B cell (primary cell): ENCODE data around the gene EXOSC9. TPM values are rescaled to one million over a fixed set of nuclear protein-coding genes. Genes with fewer than 3 reads are reported as not detected.

ENCODE experiments used
- ATAC-seq: fragments of 200-7000 bp; cut with Tn5 transposase; one replicate; pipeline ENCODE4 v1.10.0; 2021; ENCODE audit warnings: low read depth, mild to moderate bottlenecking, moderate number of reproducible peaks, moderate library complexity
- CTCF ChIA-PET: fragments of 350-600 bp; sonication (Branson Sonifier 250); formaldehyde crosslinking; loops from one replicate; lab custom pipeline; 2021; ENCODE audit warnings: antibody characterized with exemption, inconsistent platforms; lab: Charles Lee
- POLR2A ChIA-PET: fragments of 350-600 bp; sonication (Branson Sonifier 250); formaldehyde crosslinking; loops from one replicate; lab custom pipeline; 2021; ENCODE audit warnings: antibody characterized with exemption; lab: Charles Lee
- DNase-seq: peaks from one replicate; pipeline ENCODE4 v3.0.0; 2013
- H2AFZ ChIP-seq: 2 replicates; pipeline ENCODE4 v1.6.1; 2012; ENCODE audit warnings: mild to moderate bottlenecking, low read depth, low read length; ENCODE audit not compliant: insufficient read depth, poor library complexity, severe bottlenecking
- H3K27ac ChIP-seq, 2 donors: 1 replicate in 1 of 2; 2 replicates in 1 of 2; pipeline ENCODE4 v1.5.1; 2012 to 2013; ENCODE audit warnings: low read length in 2 of 2, mild to moderate bottlenecking in 2 of 2, moderate library complexity in 1 of 2
- H3K27me3 ChIP-seq, 4 experiments: fragments of 200-600 bp in 1 of 4; sonication (generic) in 1 of 4; replicated peaks in 1 of 4; 1 replicate in 2 of 4; 2 replicates in 2 of 4; pipeline versions ENCODE4 v1.6.1 to v1.7.0; 2013 to 2016; ENCODE audit warnings: low read length in 3 of 4, mild to moderate bottlenecking in 2 of 4, mixed read lengths in 1 of 4, moderate library complexity in 1 of 4; ENCODE audit not compliant: insufficient read depth in 4 of 4, control insufficient read depth in 3 of 4; ENCODE audit errors: control extremely low read depth in 1 of 4
- H3K36me3 ChIP-seq, 2 experiments: replicated peaks in 1 of 2; 1 replicate in 1 of 2; 2 replicates in 1 of 2; pipeline versions ENCODE4 v1.6.1 to v1.7.1; 2013; ENCODE audit warnings: low read length in 1 of 2; ENCODE audit not compliant: insufficient read depth in 2 of 2, control insufficient read depth in 1 of 2; ENCODE audit errors: control extremely low read depth in 1 of 2, extremely low read depth in 1 of 2
- H3K4me1 ChIP-seq, 2 donors: fragments of 200-600 bp in 1 of 2; sonication (generic) in 1 of 2; 1 replicate in 1 of 2; 2 replicates in 1 of 2; pipeline versions ENCODE4 v1.5.1 to v1.6.1; 2013 to 2017; ENCODE audit warnings: low read length in 2 of 2; ENCODE audit not compliant: control insufficient read depth in 2 of 2, insufficient read depth in 2 of 2
- H3K4me2 ChIP-seq: replicated peaks from 2 replicates; pipeline ENCODE3; 2012; ENCODE audit warnings: mild to moderate bottlenecking, low read depth, low read length; ENCODE audit not compliant: poor library complexity, severe bottlenecking
- H3K4me3 ChIP-seq, 5 experiments: fragments of 200-600 bp in 1 of 5; sonication (generic) in 1 of 5; 1 replicate in 3 of 5; 2 replicates in 2 of 5; pipeline versions ENCODE4 v1.5.1 to v1.7.0; 2011 to 2016; ENCODE audit warnings: low read length in 4 of 5, mild to moderate bottlenecking in 4 of 5, low read depth in 2 of 5, control low read depth in 1 of 5, moderate library complexity in 1 of 5; ENCODE audit not compliant: insufficient read depth in 1 of 5; ENCODE audit errors: control extremely low read depth in 1 of 5, extremely low read depth in 1 of 5
- H3K79me2 ChIP-seq: fragments of 200-600 bp; sonication (generic); one replicate; pipeline ENCODE4 v1.6.0; 2016; ENCODE audit warnings: low read length; ENCODE audit not compliant: control insufficient read depth, insufficient read depth
- H3K9ac ChIP-seq: fragments of 200-600 bp; sonication (generic); 2 replicates; pipeline ENCODE4 v1.6.1; 2017; ENCODE audit warnings: mild to moderate bottlenecking, low read length, moderate library complexity
- H3K9me3 ChIP-seq, 3 donors: one replicate each; pipeline versions ENCODE4 v1.6.1 to v1.7.1; 2013; ENCODE audit warnings: low read length in 2 of 3; ENCODE audit not compliant: control insufficient read depth in 2 of 3, insufficient read depth in 1 of 3; ENCODE audit errors: control extremely low read depth in 1 of 3
- H4K20me1 ChIP-seq: 2 replicates; pipeline ENCODE4 v1.6.0; 2012; ENCODE audit warnings: mild to moderate bottlenecking, low read length; ENCODE audit not compliant: insufficient read depth, control insufficient read depth, poor library complexity, severe bottlenecking
- H3K27ac Mint-ChIP-seq: one replicate; pipeline ENCODE4 v1.8.0; 2021; ENCODE audit warnings: mixed read lengths
- H3K27me3 Mint-ChIP-seq: one replicate; pipeline ENCODE4 v1.8.0; 2021; ENCODE audit warnings: mixed read lengths
- H3K4me1 Mint-ChIP-seq: one replicate; pipeline ENCODE4 v1.8.0; 2021; ENCODE audit warnings: mixed read lengths
- H3K4me3 Mint-ChIP-seq: one replicate; pipeline ENCODE4 v1.8.0; 2021; ENCODE audit warnings: mixed read lengths
- H3K9me3 Mint-ChIP-seq: one replicate; pipeline ENCODE4 v1.8.0; 2022; ENCODE audit warnings: mixed read lengths; ENCODE audit not compliant: insufficient read depth
- CTCF ChIP-seq: fragments of 200-600 bp; IDR thresholded peaks from one replicate; pipeline ENCODE4 v1.8.0; 2022; ENCODE audit warnings: antibody characterized with exemption, mild to moderate bottlenecking
- EZH2 ChIP-seq: IDR thresholded peaks from 2 replicates; pipeline ENCODE4 v1.6.1; 2012; ENCODE audit warnings: borderline replicate concordance, low read depth, mild to moderate bottlenecking, moderate library complexity, low read length; ENCODE audit not compliant: insufficient read depth, poor library complexity, severe bottlenecking
- WGBS: methylation state at CpG from one replicate; pipeline ENCODE4 v1.1.5; 2013; ENCODE audit warnings: missing lambda C conversion rate; ENCODE audit not compliant: insufficient coverage; 5-methylcytosine and 5-hydroxymethylcytosine counted together
- intact Hi-C: fragments of 100-400 bp; cut with micrococcal nuclease; formaldehyde crosslinking; loops from one replicate; pipeline ENCODE4 v1.10.0; 2022
- polyA plus RNA-seq: library from polyadenylated mRNA; depleted of rRNA; stranded (reverse); fragments of >200 nt; gene quantifications from 2 replicates; pipeline ENCODE4 v1.2.3, GENCODE V29; 2012
- total RNA-seq, 2 donors: library from RNA; stranded (reverse); fragments of 120-200 nt in 1 of 2; gene quantifications; 1 replicate in 1 of 2; 2 replicates in 1 of 2; pipeline versions ENCODE4 v1.2.3 to v1.2.4, GENCODE V29; 2013 to 2022

EXOSC9 gene
- total and polyA plus RNA-seq, 2 donors (not counting 1 experiment from before 2014, with no cell fraction given) = 27.5 to 35.5 TPM

- DNase-seq (no peak), ATAC-seq (no peak)
- H3K4me1 ChIP-seq = no peaks in the 10 kb centered on the region
- H3K27ac Mint-ChIP-seq = no peak overlapping the region
- WGBS = no CpG with 5 or more reads among the region's 1 CpG
- H3K4me2 ChIP-seq = no peak overlapping the region
- CTCF ChIA-PET = no interaction called here
- POLR2A ChIA-PET = no interaction called here
- no peaks in the 10 kb centered on the region for H4K20me1 ChIP-seq
- H3K27me3 Mint-ChIP-seq = peaks cover 39% of the 10 kb centered on the region
- no peaks in the 10 kb centered on the region for H3K9me3 ChIP-seq
- no peak overlapping the region for H2AFZ ChIP-seq
- H3K4me3 Mint-ChIP-seq = no peak overlapping the region
- H3K9ac ChIP-seq = no peak overlapping the region
- no peaks in the 10 kb centered on the region for H3K9me3 Mint-ChIP-seq
- peaks cover 0 to 13% (median 7%) of the 10 kb centered on the region in 4 experiments for H3K27me3 ChIP-seq
- H3K4me1 Mint-ChIP-seq = no peaks in the 10 kb centered on the region
- no peak for TF ChIP-seq CTCF
- TF ChIP-seq EZH2 = no peak
- no peaks in the 10 kb centered on the region for H3K36me3 ChIP-seq
- no peaks in the 10 kb centered on the region for H3K79me2 ChIP-seq
- intact Hi-C loops = no loop called here
- no peak overlapping the region for H3K27ac ChIP-seq
- H3K4me3 ChIP-seq = no peak overlapping the region
Measured at GRCh38 chr4:121771869-121772268, 29.3 kb upstream of the EXOSC9 start.

- H3K27ac Mint-ChIP-seq = no peak overlapping the region
- peaks cover 29% of the 10 kb centered on the region for H3K27me3 Mint-ChIP-seq
- ChIA-PET POLR2A (no interaction called here), CTCF (no interaction called here)
- no peaks in the 10 kb centered on the region for H3K9me3 Mint-ChIP-seq
- H3K27me3 ChIP-seq = peaks cover 0 to 13% (median 5%) of the 10 kb centered on the region in 4 experiments
- TF ChIP-seq EZH2 (no peak), CTCF (no peak)
- no peak overlapping the region for H3K4me2 ChIP-seq
- ATAC-seq (no peak), DNase-seq (no peak)
- intact Hi-C loops = no loop called here
- no peaks in the 10 kb centered on the region for H3K4me1 Mint-ChIP-seq
- H3K4me1 ChIP-seq = no peaks in the 10 kb centered on the region
- H3K4me3 Mint-ChIP-seq = no peak overlapping the region
- WGBS = no CpG with 5 or more reads among the region's 1 CpG
- H3K79me2 ChIP-seq = no peaks in the 10 kb centered on the region
- H3K36me3 ChIP-seq = no peaks in the 10 kb centered on the region
- H3K9me3 ChIP-seq = no peaks in the 10 kb centered on the region
- H3K27ac ChIP-seq = no peak overlapping the region
- no peak overlapping the region for H3K4me3 ChIP-seq
- no peaks in the 10 kb centered on the region for H4K20me1 ChIP-seq
- H3K9ac ChIP-seq = no peak overlapping the region
- H2AFZ ChIP-seq = no peak overlapping the region
Measured at GRCh38 chr4:121773883-121774282, 27.2 kb upstream of the EXOSC9 start.
